Loucy (cell line): ENCODE data around the gene CNTFR.

Source experiments
- H2AFZ ChIP-seq: fragments of 200-600 bp; sonication (generic); 2 replicates; pipeline ENCODE4 v1.6.0; 2016; ENCODE audit warnings: antibody characterized with exemption, mild to moderate bottlenecking, low read length, moderate library complexity
- H3F3A ChIP-seq: fragments of 200-600 bp; 2 replicates; pipeline ENCODE4 v1.6.0; 2016; ENCODE audit warnings: antibody characterized with exemption, low read depth, mild to moderate bottlenecking
- H3K27me3 ChIP-seq: fragments of 200-600 bp; sonication (generic); 2 replicates; pipeline ENCODE4 v1.6.1; 2014; ENCODE audit warnings: low read length, mild to moderate bottlenecking; ENCODE audit not compliant: insufficient read depth, poor library complexity, severe bottlenecking
- H3K36me3 ChIP-seq: fragments of 200-600 bp; sonication (generic); 2 replicates; pipeline ENCODE4 v1.6.1; 2016; ENCODE audit warnings: low read length; ENCODE audit not compliant: insufficient read depth
- H3K4me1 ChIP-seq: fragments of 200-600 bp; sonication (generic); 2 replicates; pipeline ENCODE4 v1.5.1; 2014; ENCODE audit warnings: low read length, mild to moderate bottlenecking; ENCODE audit not compliant: insufficient read depth, poor library complexity, severe bottlenecking
- H3K4me2 ChIP-seq: fragments of 200-600 bp; sonication (generic); 2 replicates; pipeline ENCODE4 v1.6.0; 2014; ENCODE audit warnings: antibody characterized with exemption, low read length, low read depth, mild to moderate bottlenecking; ENCODE audit not compliant: poor library complexity, severe bottlenecking
- H3K4me3 ChIP-seq: fragments of 200-600 bp; sonication (generic); 2 replicates; pipeline ENCODE4 v1.5.1; 2014; ENCODE audit warnings: low read length, mild to moderate bottlenecking, mixed read lengths; ENCODE audit not compliant: poor library complexity, severe bottlenecking
- H3K79me2 ChIP-seq: fragments of 200-600 bp; sonication (generic); 2 replicates; pipeline ENCODE4 v1.6.1; 2014; ENCODE audit warnings: low read length; ENCODE audit not compliant: insufficient read depth
- H3K9ac ChIP-seq: fragments of 200-600 bp; sonication (generic); 2 replicates; pipeline ENCODE4 v1.6.0; 2014; ENCODE audit warnings: mild to moderate bottlenecking, low read depth, low read length, moderate library complexity; ENCODE audit not compliant: poor library complexity, severe bottlenecking
- H3K9me2 ChIP-seq: fragments of 200-600 bp; sonication (generic); replicated peaks from 2 replicates; pipeline ENCODE4 v1.6.1; 2016; ENCODE audit warnings: low read depth, low read length, mixed read lengths
- H3K9me3 ChIP-seq: fragments of 200-600 bp; sonication (generic); 2 replicates; pipeline ENCODE4 v1.6.1; 2014; ENCODE audit warnings: mild to moderate bottlenecking, antibody characterized with exemption, low read length, low read depth; ENCODE audit not compliant: insufficient read depth
- H4K20me1 ChIP-seq: fragments of 200-600 bp; sonication (generic); 2 replicates; pipeline ENCODE4 v1.6.0; 2014; ENCODE audit warnings: antibody characterized with exemption, low read length, mild to moderate bottlenecking; ENCODE audit not compliant: insufficient read depth, poor library complexity, severe bottlenecking
- CTCF ChIP-seq: fragments of 200-600 bp; sonication (generic); conservative IDR thresholded peaks from 2 replicates; pipeline ENCODE4 v1.5.1; 2014; ENCODE audit warnings: mild to moderate bottlenecking, antibody characterized with exemption, low read length
- EZH2phosphoT487 ChIP-seq: fragments of 200-600 bp; IDR thresholded peaks from 2 replicates; pipeline ENCODE4 v1.6.1; 2018; ENCODE audit warnings: antibody characterized with exemption, mild to moderate bottlenecking, moderate library complexity, borderline replicate concordance

Gene CNTFR

GRCh38 chr9:34510497-34511468 lies 78.7 kb downstream of the CNTFR start:
- no peaks in the 10 kb centered on the region for H3K27me3 ChIP-seq
- H3K4me2 ChIP-seq, result no peak overlapping the region
- no peak overlapping the region for H2AFZ ChIP-seq
- H3K4me1 ChIP-seq, result no peaks in the 10 kb centered on the region
- H3F3A ChIP-seq, result no peaks in the 10 kb centered on the region
- H3K9me3 ChIP-seq, result no peaks in the 10 kb centered on the region
- no peak overlapping the region for H3K4me3 ChIP-seq
- no peaks in the 10 kb centered on the region for H3K79me2 ChIP-seq
- no peaks in the 10 kb centered on the region for H4K20me1 ChIP-seq
- no peak overlapping the region for H3K9ac ChIP-seq
- TF ChIP-seq EZH2phosphoT487 (no peak), CTCF (no peak)
- no peaks in the 10 kb centered on the region for H3K9me2 ChIP-seq
- no peaks in the 10 kb centered on the region for H3K36me3 ChIP-seq

GRCh38 chr9:34508951-34509350 lies 80.6 kb downstream of the CNTFR start:
- H3K4me2 ChIP-seq, result no peak overlapping the region
- no peaks in the 10 kb centered on the region for H4K20me1 ChIP-seq
- no peaks in the 10 kb centered on the region for H3K9me3 ChIP-seq
- no peaks in the 10 kb centered on the region for H3K4me1 ChIP-seq
- no peaks in the 10 kb centered on the region for H3F3A ChIP-seq
- H3K9ac ChIP-seq, result no peak overlapping the region
- H3K36me3 ChIP-seq, result no peaks in the 10 kb centered on the region
- H3K9me2 ChIP-seq, result no peaks in the 10 kb centered on the region
- no peak for TF ChIP-seq CTCF
- no peak for TF ChIP-seq EZH2phosphoT487
- no peak overlapping the region for H2AFZ ChIP-seq
- no peak overlapping the region for H3K4me3 ChIP-seq
- no peaks in the 10 kb centered on the region for H3K79me2 ChIP-seq
- no peaks in the 10 kb centered on the region for H3K27me3 ChIP-seq

GRCh38 chr9:34508463-34508862 lies 81.1 kb downstream of the CNTFR start:
- no peaks in the 10 kb centered on the region for H3K27me3 ChIP-seq
- no peaks in the 10 kb centered on the region for H4K20me1 ChIP-seq
- no peak overlapping the region for H3K9ac ChIP-seq
- H3K4me2 ChIP-seq, result no peak overlapping the region
- no peaks in the 10 kb centered on the region for H3K9me3 ChIP-seq
- H3K4me1 ChIP-seq, result no peaks in the 10 kb centered on the region
- H3K36me3 ChIP-seq, result no peaks in the 10 kb centered on the region
- no peaks in the 10 kb centered on the region for H3F3A ChIP-seq
- no peak overlapping the region for H3K4me3 ChIP-seq
- H3K79me2 ChIP-seq, result no peaks in the 10 kb centered on the region
- H3K9me2 ChIP-seq, result no peaks in the 10 kb centered on the region
- H2AFZ ChIP-seq, result no peak overlapping the region
- TF ChIP-seq EZH2phosphoT487 (no peak), CTCF (no peak)
